DOHH2 (cell line): Measurements from ENCODE around the gene MIEF2.

Experiments
- H3F3A ChIP-seq: fragments of 200-600 bp; sonication (generic), shearing (Covaris generic); 2 replicates; pipeline ENCODE4 v1.6.0; 2016; ENCODE audit warnings: antibody characterized with exemption, mild to moderate bottlenecking; ENCODE audit not compliant: control insufficient read depth, insufficient read depth
- H3K27ac ChIP-seq: fragments of 200-600 bp; sonication (generic); 2 replicates; pipeline ENCODE4 v1.5.1; 2014; ENCODE audit warnings: low read depth, mild to moderate bottlenecking, low read length, moderate library complexity
- H3K27me3 ChIP-seq: fragments of 200-600 bp; sonication (generic); 2 replicates; pipeline ENCODE4 v1.6.1; 2014; ENCODE audit warnings: mild to moderate bottlenecking, low read length, mixed read lengths; ENCODE audit not compliant: control insufficient read depth
- H3K36me3 ChIP-seq: fragments of 200-600 bp; sonication (generic); 2 replicates; pipeline ENCODE4 v1.6.1; 2014; ENCODE audit warnings: mild to moderate bottlenecking, low read length, moderate library complexity, mixed read lengths; ENCODE audit not compliant: control insufficient read depth
- H3K4me1 ChIP-seq: fragments of 200-600 bp; sonication (generic); 2 replicates; pipeline ENCODE4 v1.6.1; 2014; ENCODE audit warnings: mild to moderate bottlenecking, low read length, mixed read lengths; ENCODE audit not compliant: control insufficient read depth
- H3K4me2 ChIP-seq: fragments of 200-600 bp; sonication (generic); 2 replicates; pipeline ENCODE4 v1.6.0; 2014; ENCODE audit warnings: mild to moderate bottlenecking, low read length, moderate library complexity
- H3K4me3 ChIP-seq: fragments of 200-600 bp; sonication (generic); 2 replicates; pipeline ENCODE4 v1.5.1; 2014; ENCODE audit warnings: mild to moderate bottlenecking, low read length, mixed read lengths
- H3K79me2 ChIP-seq: fragments of 200-600 bp; sonication (generic); 2 replicates; pipeline ENCODE4 v1.6.1; 2014; ENCODE audit warnings: mild to moderate bottlenecking, low read length, mixed read lengths; ENCODE audit not compliant: control insufficient read depth
- H3K9me2 ChIP-seq: fragments of 200-600 bp; sonication (generic); replicated peaks from 2 replicates; pipeline ENCODE4 v1.6.1; 2014; ENCODE audit warnings: mild to moderate bottlenecking, low read length, mixed read lengths; ENCODE audit not compliant: control insufficient read depth
- H3K9me3 ChIP-seq: fragments of 200-600 bp; sonication (generic); 2 replicates; pipeline ENCODE4 v1.6.1; 2014; ENCODE audit warnings: antibody characterized with exemption, low read length, mixed read lengths; ENCODE audit not compliant: control insufficient read depth, insufficient read depth
- H4K20me1 ChIP-seq: fragments of 200-600 bp; sonication (generic); 2 replicates; pipeline ENCODE4 v1.6.0; 2014; ENCODE audit warnings: low read depth, mild to moderate bottlenecking, antibody characterized with exemption, low read length, moderate library complexity; ENCODE audit not compliant: control insufficient read depth, insufficient read depth
- EZH2phosphoT487 ChIP-seq: fragments of 200-600 bp; sonication (generic); IDR thresholded peaks from 2 replicates; pipeline ENCODE4 v1.6.1; 2017; ENCODE audit warnings: borderline replicate concordance, mild to moderate bottlenecking, antibody characterized with exemption, low read length, moderate library complexity, mixed read lengths
- TF ChIP-seq, protein P1 (sequence below): fragments of 200-600 bp; sonication (generic); IDR thresholded peaks from one replicate; pipeline ENCODE4 v1.5.1; 2014; ENCODE audit warnings: antibody characterized with exemption, mild to moderate bottlenecking, low read depth, low read length; ENCODE audit not compliant: poor library complexity, severe bottlenecking

Gene MIEF2

DNA sequence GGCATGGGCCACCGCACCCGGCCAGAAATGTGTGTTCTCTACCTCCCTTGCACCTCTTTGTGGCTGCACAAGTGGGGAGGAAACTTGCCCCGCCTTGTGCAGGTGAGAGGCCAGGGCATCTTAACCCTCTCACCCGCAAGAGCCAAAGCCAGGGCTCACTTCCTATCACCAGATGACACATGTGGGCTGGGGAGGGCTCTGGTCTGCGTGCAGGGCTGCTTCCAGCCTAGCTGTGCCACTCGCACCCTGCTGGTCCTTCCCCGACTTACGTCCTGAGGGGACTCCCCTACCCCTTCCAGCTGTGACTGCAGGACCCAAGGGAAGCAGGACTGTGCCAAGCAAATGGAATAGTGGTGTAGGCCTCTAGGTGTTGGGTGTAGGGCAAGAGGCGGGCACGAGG, 6.9 kb downstream of the MIEF2 start:
- no peaks in the 10 kb centered on the region for H3K9me3 ChIP-seq
- no peaks in the 10 kb centered on the region for H3K79me2 ChIP-seq
- no peak overlapping the region for H3K4me2 ChIP-seq
- H4K20me1 ChIP-seq = no peaks in the 10 kb centered on the region
- H3K27ac ChIP-seq = no peak overlapping the region
- peaks cover 2% of the 10 kb centered on the region; the same call in 1 of the 2 replicates for H3K36me3 ChIP-seq
- TF ChIP-seq, protein P1, sequence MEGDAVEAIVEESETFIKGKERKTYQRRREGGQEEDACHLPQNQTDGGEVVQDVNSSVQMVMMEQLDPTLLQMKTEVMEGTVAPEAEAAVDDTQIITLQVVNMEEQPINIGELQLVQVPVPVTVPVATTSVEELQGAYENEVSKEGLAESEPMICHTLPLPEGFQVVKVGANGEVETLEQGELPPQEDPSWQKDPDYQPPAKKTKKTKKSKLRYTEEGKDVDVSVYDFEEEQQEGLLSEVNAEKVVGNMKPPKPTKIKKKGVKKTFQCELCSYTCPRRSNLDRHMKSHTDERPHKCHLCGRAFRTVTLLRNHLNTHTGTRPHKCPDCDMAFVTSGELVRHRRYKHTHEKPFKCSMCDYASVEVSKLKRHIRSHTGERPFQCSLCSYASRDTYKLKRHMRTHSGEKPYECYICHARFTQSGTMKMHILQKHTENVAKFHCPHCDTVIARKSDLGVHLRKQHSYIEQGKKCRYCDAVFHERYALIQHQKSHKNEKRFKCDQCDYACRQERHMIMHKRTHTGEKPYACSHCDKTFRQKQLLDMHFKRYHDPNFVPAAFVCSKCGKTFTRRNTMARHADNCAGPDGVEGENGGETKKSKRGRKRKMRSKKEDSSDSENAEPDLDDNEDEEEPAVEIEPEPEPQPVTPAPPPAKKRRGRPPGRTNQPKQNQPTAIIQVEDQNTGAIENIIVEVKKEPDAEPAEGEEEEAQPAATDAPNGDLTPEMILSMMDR = no peak
- no peak for TF ChIP-seq EZH2phosphoT487
- no peak overlapping the region for H3K4me3 ChIP-seq
- no peaks in the 10 kb centered on the region for H3K27me3 ChIP-seq
- H3K9me2 ChIP-seq = no peaks in the 10 kb centered on the region
- H3F3A ChIP-seq = no peaks in the 10 kb centered on the region; the same call in 1 of the 2 replicates
- H3K4me1 ChIP-seq = no peaks in the 10 kb centered on the region

DNA sequence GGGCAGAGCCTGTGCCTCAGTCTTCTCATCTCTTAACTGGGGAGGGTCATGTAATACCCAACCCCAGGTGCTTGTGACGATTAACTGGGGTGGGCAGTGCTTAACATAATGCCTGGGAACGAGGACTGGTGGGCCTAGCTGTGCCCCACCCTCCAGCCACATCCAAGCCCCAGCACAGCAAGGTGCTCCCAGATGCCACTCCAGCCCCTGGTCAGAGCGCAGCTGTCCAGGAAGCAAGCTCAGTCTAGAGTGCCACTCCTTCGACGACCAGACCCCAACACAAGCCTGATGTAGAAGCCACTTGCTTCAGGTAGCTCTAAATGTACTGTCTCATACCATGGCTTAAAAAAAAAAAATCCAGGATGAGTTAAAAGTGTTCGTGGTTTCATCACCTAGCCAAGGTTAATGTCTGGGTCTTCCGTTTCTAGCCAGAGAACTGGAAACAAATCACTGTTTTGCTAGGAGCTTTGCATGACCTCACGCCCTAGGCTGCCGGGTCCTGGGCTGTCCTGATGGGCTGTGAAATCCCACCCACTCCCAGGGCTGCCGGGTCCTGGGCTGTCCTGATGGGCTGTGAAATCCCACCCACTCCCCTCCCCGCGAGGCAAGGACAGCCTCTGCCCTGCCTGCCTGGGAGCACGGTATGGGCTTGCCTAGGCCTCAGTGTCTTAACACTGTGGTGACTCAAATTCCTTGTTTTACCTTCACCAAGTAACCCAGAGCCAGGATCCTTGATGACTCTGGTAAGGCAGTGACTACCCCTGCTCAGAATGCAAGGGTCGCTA, 7.7 kb downstream of the MIEF2 start:
- no peaks in the 10 kb centered on the region for H3K4me1 ChIP-seq
- no peaks in the 10 kb centered on the region for H4K20me1 ChIP-seq
- H3K27me3 ChIP-seq = no peaks in the 10 kb centered on the region
- no peaks in the 10 kb centered on the region for H3K9me3 ChIP-seq
- no peak overlapping the region for H3K4me3 ChIP-seq
- H3K36me3 ChIP-seq = peaks cover 5% of the 10 kb centered on the region
- no peaks in the 10 kb centered on the region; the same call in 1 of the 2 replicates for H3F3A ChIP-seq
- no peaks in the 10 kb centered on the region for H3K79me2 ChIP-seq
- no peak overlapping the region for H3K4me2 ChIP-seq
- H3K27ac ChIP-seq = no peak overlapping the region
- no peak for TF ChIP-seq EZH2phosphoT487
- TF ChIP-seq, protein P1 = no peak
- no peaks in the 10 kb centered on the region for H3K9me2 ChIP-seq

DNA sequence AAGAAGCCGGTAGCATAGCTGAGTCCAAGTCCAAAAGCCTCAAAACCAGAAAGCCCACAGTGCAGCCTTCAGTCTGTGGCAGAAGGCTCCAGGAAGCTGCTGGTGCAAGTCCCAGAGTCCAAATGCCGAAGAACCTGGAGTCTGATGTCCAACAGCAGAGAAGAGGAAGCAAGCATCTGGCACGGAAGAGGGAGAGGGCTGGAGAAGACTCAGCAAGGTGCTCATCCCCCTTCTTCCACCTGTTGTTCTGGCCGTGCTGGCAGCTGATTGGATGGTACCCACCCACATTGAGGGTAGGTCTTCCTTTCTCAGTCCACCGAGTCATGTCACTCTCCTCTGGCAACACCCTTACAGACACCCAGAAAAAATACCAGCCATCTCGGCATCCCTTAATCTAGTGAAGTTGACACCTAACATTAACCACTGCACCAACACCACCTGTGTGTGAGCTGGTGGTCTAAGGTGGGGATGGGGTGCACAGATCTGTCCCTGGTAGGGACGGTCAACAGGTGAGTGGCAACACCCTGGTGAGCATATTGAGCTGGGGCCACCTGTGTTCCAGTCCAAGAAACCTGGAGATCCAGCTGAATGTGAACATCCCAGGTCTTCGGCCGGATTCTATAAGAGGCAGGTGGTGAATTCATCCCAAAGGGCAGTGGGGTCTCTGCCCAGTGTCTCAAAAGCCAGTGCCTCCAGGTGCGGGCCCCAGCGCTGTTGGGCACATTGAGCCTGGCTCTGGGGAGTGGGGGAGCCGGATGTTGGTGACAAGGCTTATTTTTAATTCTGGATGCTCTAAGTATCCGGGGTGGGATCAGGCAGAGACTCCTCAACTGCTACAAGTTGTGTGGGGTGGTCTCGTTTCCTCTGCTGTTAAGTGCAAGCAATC, 9.8 kb downstream of the MIEF2 start:
- Histone ChIP-seq H3F3A (no peaks in the 10 kb centered on the region; the same call in 1 of the 2 replicates), H3K9me3 (no peaks in the 10 kb centered on the region), H3K27ac (no peak overlapping the region), H4K20me1 (no peaks in the 10 kb centered on the region), H3K4me2 (no peak overlapping the region), H3K36me3 (peaks cover 17% of the 10 kb centered on the region), H3K79me2 (no peaks in the 10 kb centered on the region), H3K4me3 (no peak overlapping the region), H3K4me1 (no peaks in the 10 kb centered on the region), H3K27me3 (no peaks in the 10 kb centered on the region), H3K9me2 (no peaks in the 10 kb centered on the region)
- no peak for TF ChIP-seq EZH2phosphoT487
- TF ChIP-seq, protein P1 = no peak
